NCI-H524 (cell line): Measurements from ENCODE around the gene CCDC6.
A peak's percentile ranks its signal among the peaks of the same experiment; 100 is the strongest.
"Not testable (repeated sequence)": the region's sequence is repeated elsewhere in the genome, so short reads cannot be mapped to it uniquely, and the experiment has no call there.

Experiments used
- DNase-seq, 2 experiments: peaks; one replicate each; lab custom pipeline; 2025; lab: John Stamatoyannopoulos, UW

Gene CCDC6

DNA sequence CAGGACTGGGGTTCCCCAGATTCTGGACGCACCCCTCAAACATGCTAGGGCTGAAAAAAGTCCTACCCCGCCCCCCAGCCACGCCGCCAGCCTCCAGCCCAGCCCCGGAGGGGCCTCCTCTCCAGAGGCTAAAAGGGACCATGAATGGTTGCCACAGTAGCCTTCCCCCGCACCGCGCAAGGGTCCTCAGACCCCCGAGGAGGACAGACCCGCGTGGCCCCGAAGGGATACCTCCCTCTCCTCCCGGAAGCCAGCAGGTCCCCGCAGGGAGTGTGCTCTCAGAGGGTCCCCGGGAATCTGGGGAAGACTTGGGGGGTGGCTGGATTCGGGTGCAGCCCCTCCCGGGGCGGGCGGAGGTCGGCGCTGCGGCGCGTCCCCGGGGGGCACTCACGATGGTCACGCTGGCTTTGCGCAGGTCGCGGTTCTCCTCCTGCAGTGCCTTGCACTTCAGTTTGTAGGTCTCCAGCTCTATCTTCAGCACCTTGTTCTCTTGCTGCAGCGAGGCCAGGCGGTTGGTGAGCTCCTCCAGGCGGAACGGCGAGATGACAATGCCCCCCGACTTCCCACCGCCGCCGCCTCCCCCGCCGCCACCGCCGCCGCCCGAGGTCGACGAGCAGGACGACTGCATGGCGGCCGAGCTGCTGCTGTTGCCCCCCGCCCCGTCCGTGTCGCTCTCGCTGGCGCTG lies 482 bp downstream of the CCDC6 start:
- peak in 1 of 2 experiments; percentile 23 for DNase-seq

DNA sequence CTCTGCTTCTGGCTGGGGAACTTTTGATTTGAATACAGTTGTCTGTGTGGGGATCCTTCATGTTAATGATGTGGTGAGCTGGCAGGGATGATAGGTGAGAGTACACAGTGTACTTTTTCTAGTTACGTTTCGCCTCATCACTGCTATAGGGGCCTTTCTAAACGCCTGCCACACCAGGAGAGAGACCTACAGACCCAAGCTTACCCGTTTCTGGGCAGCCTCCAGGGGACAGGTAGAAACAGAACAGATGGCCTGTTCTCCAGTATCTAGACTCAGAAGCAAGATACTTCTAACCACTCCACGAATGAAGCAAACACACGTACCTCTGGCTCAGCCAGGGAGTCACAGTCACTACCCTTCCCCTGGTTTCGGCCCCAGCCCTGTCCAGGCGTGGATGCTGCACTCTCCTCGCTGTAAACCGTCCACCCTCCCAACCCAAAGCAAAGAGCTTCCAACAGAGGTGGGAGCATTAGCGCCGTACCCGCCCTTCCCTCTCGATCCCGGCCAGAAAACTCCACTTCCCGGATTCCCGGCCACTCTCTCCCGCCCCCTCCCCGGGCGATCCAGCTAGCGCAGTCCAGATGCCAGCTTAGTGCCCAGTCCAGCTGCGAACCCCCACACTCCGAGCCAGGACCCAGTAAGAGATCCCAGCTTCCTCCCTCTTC lies 1.2 kb downstream of the CCDC6 start:
- DNase-seq = peak in 1 of 2 experiments; percentile 40

DNA sequence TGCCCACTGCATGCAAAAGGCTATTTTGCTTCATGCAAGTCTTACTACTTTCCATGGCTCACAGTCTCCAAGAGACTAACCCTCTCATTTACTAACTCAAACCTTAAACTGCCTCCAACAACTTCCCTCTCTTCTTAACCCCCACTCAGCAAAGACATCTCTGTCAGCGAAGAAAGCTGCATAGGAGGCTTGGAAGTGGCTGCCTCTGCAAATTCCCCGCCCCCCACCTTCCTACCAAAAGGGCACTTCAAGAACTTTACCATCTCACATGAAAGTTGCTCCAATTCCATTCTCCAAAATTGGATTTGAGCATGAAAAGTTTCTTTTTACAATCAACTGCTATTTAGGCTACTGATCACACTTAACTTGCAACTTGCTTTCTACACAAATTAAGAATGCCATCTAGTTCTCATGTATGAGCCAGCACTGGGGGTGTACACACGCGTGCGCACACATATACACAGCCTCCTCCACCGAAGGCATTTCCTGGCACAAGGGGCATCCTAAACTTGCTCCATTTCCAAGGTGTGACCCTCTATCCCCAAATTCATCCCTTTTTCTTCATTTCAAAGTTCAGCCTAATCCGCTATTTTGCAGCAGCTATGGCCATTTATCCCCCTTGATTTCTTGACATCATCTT lies 1.8 kb downstream of the CCDC6 start:
- no peak for DNase-seq

DNA sequence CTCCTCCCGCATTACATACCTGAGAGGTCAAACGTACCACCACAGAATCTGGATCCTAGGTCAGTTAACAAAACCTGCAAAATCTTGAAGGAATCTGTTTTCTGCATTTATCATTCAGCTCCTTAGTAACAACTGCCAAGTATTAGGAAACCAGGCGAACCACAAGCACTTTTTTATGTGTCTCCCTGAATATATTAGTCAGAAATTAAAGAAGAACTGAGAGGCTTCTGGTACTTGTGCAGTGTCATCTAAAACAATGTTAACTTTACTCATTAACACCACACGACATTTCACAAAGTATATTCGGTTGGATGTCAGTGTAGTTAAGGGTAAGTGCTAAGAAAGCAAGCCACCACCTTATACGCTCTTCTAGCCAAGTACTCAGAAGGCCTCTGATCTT lies 2.5 kb downstream of the CCDC6 start:
- no peak for DNase-seq

DNA sequence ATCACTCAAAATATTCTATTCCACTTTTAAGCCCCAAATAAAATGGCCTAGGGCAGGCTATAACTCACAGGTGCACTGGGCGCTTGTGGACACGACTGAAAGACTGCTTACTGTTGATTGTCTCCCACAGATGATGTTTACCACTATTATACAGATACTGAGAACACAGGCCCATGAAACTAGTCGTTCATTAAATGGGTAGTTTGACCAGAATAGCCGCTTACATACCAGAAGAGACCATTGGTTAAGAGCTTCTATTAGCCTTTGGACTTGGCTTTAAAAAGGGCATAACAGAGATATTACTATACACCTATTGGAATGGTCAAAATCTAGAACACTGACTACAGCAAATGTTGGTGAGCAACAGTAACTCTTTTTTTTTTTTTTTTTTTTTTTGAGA lies 4.3 kb downstream of the CCDC6 start:
- no peak for DNase-seq

DNA sequence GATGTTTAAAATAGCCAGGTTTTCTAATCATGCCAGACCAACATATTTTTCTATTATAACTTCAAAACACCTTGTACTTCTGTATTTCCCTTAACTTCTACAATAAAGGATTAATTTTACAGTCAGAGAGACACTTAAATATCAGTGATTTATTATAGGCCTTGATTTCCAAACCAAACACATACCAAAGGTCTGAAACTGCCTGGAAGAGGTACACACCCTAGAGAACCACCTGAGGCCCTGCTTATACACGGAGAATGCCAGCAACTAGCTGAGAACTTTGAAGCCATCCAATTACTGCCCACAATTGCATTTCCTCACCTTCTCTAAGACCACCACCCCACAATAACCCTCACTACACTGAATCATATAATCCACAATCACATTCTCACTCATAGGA lies 4.9 kb downstream of the CCDC6 start:
- no peak for DNase-seq

DNA sequence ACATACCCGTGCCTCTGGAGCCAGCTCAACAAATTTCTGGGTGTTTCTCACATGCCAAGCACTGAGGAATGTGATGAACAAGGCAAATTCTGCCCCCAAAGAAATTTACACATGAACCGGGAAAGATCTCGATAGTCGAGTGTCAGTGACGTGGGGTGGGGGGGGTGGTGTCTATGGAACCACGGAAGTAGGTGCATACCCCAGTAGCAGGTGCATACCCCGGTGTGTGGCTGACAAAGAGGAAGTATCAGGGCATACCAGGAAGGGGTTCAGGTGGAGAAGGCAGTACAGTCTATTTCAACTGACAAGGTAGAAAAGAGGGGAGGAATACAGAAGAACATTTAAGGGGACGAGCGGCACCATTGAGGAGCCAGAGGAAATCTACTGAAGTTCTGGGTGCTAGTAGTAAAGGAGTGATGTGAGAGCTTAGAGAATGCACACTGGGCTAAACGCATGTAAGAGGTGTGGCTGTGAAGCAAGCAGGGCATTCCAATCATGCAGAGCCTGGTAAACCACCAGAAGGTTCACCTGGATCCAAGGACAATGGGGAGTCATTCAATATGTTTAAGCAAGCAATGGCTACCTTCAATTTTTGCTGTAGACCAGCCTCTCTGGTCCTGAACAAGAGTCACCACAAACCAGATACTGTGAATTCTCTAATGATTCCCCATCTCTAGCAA lies 6.2 kb downstream of the CCDC6 start:
- no peak for DNase-seq

DNA sequence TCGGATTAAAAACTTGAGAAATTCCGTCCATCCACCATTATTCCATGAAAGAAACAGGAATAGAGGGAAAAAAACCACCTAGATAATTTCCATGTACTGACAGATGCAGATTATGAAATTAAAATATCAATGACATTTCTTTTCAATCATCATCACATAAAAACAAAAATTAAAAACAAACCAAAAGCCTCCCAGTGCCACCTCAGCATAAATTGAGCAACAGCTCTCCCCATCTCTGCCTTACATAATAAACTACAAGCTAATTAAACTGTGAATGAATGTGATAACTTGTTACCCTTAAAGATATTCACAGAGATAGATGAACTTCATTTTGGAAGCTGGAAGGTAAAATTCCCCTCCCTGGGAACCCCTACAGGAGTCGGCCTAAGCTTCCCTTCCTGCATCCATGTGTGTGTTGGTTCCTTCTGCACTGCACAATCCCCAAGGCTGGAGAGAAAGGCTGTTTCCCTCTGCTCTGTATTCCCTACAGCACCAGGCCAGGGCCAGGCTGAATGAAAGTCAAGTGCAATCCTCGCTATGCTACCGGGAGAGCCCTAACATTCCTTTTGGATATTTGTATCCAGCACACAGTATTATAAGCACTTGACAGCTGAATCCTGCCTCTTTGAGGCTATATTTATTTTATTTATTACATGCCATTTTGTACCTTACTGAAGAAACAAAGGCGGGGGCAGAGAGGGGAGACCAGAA lies 8.1 kb downstream of the CCDC6 start:
- peak in 1 of 2 experiments; percentile 47 for DNase-seq

DNA sequence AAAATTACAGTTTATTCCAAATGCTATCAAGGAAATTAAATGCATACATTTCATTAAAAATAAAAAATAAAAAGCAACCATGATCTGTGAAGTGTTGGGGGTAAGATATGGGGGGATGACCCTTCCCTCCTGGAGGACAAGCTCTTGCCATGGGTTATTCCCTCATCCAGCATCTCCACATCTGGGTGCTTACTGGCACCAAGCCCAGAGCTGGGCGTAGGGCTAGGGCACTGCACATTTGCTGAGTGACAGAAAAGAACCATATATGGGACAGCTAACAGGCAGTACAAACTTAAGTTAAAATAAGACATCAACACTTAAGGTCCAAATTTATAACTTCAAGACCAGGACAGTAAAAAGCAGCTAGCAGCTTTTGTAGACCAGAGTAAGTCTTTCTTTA lies 10.2 kb downstream of the CCDC6 start:
- DNase-seq = no peak

DNA sequence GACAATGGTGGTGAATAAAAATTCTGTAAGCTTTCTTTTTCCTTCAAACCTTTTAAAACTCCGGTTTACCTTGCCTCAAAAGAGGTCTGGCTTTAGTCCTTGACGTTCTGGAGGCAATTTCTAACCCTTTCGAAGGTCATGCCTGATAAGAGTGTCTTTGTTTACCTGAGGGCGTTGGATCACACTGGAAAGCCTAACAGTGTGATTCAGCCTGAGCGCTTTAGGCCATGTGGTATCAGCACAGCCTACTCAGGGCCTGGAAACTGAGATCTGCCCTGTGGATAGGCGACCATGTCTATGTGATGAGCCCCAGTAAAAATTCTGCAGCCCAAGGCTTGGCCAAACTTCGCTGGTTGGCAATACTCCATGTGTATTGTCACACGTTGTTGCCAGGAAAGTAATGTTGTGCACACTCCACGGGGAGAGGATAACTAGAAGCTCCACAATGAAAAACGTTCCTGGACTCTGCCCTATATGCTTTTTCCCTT lies 10.7 kb downstream of the CCDC6 start:
- DNase-seq = no peak

DNA sequence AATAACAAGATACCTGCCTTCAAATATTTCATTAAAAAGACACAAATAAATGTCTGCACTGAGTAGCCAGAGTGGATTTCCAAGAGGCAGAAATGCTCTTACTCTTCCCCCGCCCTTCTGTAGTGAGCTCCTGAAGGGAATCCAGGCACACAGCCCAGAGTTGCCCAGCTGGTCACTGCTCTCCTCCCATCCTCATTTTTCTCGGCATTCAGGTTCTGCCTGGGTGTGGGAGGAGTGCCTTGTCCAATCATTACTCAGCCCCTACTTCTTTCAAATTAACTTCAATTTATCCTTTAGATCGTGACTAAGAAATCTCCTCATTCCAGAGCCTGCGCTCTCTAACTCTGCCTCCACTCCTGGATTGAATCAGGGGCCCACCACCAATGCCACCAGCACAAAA lies 12.2 kb downstream of the CCDC6 start:
- peak in 1 of 2 experiments; percentile 17 for DNase-seq

DNA sequence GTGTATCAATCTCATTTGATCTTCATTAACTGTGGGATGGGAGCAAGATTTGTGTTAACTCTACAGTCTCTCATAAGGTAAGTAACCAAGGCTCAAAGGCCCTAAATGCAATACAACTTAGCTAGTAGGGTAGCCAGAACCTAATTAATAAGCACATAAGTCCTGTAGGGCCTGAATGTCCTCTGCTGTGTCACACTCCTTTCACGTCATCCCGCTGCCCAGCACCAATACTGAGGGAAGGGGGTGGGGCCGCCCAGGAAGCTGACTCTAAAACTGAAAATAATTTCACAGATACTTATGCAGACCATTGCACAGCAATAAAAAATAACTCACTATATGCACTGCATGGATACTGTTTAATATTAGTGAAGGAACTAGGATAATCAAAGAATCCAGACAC lies 13.7 kb downstream of the CCDC6 start:
- DNase-seq = no peak

DNA sequence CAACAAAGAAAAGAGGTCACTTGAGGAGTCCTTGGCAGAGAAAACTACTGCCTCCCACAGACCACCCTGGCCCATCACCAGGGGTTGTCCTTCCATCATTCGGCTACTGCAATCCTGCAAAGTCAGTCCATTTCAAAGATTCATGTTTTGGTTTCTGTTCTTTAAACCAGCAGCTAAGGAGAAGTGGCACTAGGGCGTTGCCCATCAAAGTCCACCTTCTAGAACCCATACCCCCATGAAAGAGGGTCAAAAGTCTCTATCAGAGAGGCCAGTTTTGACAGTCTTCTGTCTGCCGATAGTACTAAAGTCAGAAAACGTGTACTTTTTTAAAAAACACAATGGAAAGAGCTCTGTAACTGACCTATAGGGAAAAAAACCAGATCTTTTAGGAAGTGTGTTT lies 14.4 kb downstream of the CCDC6 start:
- DNase-seq = no peak

DNA sequence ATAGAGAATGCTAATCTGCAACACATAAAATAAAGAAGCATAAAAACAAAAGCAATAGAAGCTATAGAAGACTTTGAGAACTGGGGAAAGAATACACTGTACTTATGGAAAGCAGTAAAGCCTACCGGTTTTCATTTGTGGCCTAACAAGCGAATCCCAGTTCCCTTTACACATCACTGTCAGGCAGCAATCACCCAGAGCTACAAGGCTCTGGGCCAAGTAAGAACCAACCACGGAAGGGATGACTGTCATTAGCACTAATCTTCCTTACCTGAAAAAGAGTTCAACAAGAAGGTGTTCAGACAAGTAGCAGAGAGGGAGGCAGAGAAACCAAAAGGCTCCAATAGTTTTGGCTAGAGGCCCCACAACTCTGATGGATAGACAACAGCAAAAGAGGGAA lies 15.0 kb downstream of the CCDC6 start:
- no peak for DNase-seq

DNA sequence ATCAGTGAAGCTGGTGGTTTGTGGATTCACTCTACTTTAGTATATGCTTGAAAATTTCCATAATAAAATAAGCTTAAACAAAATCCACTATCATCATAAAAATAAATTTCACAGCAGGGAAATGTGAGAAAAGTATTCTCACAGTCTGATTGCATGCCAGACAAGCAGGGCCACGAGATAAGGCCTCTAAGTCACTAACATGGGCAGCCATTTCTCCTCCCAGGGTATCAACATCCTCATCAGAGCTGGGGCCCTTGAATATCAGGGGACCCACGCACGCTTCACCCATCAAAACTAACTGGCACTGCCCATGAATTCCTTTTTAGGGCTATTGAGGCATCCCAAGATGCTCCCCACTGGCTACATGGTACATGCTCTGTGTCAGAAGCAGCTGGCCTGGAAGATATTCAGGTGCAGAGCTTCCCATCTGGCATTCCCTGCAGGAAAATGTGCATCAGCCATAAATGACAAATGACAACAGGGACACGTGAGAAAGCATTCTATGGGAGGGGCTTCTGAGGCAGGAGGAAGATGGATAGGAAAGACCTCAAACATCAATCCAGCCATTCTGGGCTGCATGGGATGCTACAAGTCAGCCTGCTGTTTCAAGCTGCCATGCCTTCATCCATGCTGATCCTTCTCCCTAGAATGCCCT lies 17.4 kb downstream of the CCDC6 start:
- peak in 1 of 2 experiments; percentile 15 for DNase-seq

DNA sequence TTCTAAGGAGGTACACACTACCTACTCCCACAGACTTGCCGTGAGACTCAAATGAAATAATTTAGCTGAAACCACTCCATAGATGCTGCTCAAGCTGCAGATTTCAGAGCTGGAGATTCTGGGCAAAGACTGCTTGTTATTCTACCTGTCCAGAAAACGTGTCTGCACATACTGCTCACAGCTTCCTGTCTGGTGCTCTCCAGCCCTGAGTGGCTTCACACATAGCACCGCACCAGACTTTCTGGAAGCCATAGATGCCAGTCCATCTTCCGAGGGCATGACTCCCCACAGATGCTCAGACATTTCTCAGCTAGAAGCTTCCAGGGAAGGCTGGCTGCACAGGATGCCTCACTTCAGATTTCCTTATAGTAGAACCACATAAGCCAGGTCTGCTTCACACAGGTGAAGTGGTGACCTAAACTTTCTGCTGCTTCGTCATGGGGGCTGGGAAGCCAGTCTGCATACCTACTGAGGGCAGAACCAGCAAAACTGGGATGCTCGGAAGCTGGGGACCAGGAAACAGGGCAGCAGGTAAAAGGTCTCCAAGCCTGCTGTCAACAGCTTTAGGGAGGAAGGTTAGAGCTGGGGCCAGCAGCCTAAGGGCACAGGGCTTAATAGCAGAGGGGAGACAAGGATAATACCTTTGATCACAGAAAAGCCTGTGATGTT lies 18.2 kb downstream of the CCDC6 start:
- no peak for DNase-seq

DNA sequence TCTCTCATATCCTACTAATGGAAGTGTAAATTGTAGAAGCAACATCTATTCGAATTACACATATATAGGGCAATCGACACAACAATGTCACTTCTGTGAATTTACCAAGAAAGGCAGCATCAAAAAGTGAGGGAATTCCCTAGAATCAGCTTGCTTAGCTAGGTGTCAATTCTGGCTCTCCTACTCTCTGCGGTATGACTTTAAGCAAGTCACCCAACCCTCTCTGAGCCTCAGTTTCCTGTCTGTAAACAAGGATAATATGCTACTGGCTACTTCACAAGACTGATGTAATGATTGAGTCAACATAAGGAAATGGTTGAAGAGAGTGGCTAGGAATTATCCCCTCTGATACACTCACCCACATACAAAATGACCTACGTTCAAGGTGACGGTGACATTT lies 19.4 kb downstream of the CCDC6 start:
- no peak for DNase-seq

DNA sequence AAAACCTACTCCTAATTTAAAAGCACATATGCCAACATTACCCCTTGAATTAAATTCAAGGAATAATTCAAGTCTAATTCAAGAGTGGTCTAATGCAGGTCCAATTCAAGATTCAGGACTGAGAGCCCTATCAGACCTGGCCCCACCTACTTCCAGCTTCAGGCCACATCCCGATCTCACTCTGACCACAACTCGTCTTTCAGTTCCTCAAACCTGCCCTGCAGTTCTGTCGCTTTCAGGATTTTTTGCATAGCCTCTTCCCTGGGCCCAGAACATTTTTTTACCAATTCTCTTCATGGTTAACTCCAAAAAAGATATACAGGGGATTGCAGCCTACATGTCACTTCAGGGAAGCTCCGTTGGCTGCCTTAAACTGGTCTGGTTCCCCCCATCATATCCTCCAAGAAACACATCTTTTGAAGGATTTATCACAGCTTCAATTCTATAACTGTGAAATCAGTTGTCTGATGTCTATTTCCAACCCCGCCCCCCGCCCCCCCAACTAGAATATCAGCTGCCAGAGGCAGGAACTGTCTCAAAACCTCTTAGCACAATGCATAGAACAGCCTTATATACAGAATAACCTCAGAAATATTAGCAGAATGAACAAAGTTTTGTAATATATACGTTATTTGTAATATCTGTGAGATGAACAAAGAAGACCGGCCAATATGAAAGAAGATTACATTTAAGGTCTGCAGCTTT lies 20.8 kb downstream of the CCDC6 start:
- DNase-seq = no peak

DNA sequence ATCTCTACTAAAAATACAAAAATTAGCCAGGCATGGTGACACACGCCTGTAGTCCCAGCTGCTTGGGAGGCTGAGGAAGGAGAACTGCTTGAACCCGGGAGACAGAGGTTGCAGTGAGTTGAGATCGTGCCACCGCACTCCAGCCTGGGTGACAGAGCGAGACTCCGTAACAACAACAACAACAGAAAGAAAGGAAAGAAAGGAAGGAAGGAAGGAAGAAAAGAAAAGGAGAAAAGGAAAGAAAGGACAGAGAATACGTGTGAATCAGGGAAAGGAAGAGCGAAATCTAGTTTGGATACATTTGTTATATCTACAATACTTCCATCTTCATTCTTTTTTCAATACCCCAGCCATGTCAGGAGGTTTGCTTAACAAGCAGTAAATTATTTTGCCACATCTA lies 21.5 kb downstream of the CCDC6 start:
- not testable (repeated sequence) for DNase-seq

DNA sequence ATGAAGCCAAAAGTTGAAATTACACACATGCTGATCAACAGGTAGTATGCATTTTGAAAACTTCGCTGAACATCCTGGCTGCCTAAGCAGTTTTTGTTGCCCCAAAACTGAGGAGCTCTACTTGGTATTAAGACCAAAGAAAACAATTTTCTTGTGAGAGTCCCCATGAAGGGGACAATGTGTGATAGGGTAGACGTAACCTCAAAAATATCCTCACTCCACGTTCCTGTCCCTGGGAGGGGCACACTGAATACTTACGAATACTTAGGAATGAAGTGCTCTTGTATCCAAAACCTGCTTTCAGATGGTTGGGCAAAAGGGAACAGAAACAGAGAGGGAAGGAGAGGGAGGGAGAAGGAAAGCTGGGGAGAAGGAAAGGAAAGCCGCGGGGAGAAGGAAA lies 24.7 kb downstream of the CCDC6 start:
- DNase-seq = no peak
